IMR-90 (cell line): Measurements from ENCODE around the gene VMAC. TPM values are rescaled to one million over a fixed set of nuclear protein-coding genes. Genes with fewer than 3 reads are reported as not detected.

ENCODE experiments used
- ATAC-seq: fragments of 200-7000 bp; cut with Tn5 transposase; 2 replicates; pipeline ENCODE4 v1.9.1; 2020; ENCODE audit warnings: low read depth, mild to moderate bottlenecking, moderate library complexity
- BruUV-seq: library from RNA; stranded (reverse); fragments of 400-500 nt; replicated peaks from 2 replicates; lab custom pipeline; 2021; lab: Mats Ljungman, UMichigan
- CTCF ChIA-PET: fragments of 300-600 bp; formaldehyde crosslinking; extraction: SDS; loops from one replicate; lab custom pipeline; 2021; ENCODE audit warnings: antibody characterized with exemption; lab: Yijun Ruan, JAX
- POLR2A ChIA-PET: fragments of 300-600 bp; sonication (Branson Sonifier 250); formaldehyde crosslinking; loops from one replicate; lab custom pipeline; 2022; ENCODE audit warnings: antibody characterized with exemption; ENCODE audit not compliant: unreplicated experiment; lab: Charles Lee
- DNase-seq: peaks from one replicate; pipeline ENCODE4 v3.0.0; 2013
- H2AFZ ChIP-seq: replicated peaks from 2 replicates; pipeline ENCODE3; 2013; ENCODE audit warnings: low read length, mild to moderate bottlenecking; ENCODE audit not compliant: poor library complexity
- H2AK5ac ChIP-seq: 2 replicates; pipeline ENCODE4 v1.6.1; 2013; ENCODE audit warnings: low read depth, low read length, inconsistent platforms
- H2AK9ac ChIP-seq: replicated peaks from 2 replicates; pipeline ENCODE3; 2013; ENCODE audit warnings: mild to moderate bottlenecking, low read depth, low read length, moderate library complexity; ENCODE audit not compliant: poor library complexity
- H2BK120ac ChIP-seq: 2 replicates; pipeline ENCODE4 v1.6.1; 2013; ENCODE audit warnings: low read depth, low read length, inconsistent platforms
- H2BK15ac ChIP-seq: 3 replicates; pipeline ENCODE4 v1.6.1; 2013; ENCODE audit warnings: low read depth, low read length, inconsistent platforms
- H2BK20ac ChIP-seq: 2 replicates; pipeline ENCODE4 v1.6.1; 2013; ENCODE audit warnings: low read depth, mild to moderate bottlenecking, inconsistent platforms, low read length, moderate library complexity
- H2BK5ac ChIP-seq: 2 replicates; pipeline ENCODE4 v1.6.1; 2013; ENCODE audit warnings: mild to moderate bottlenecking, low read depth, low read length, inconsistent platforms; ENCODE audit not compliant: poor library complexity, severe bottlenecking
- H3K14ac ChIP-seq: replicated peaks from 2 replicates; pipeline ENCODE4 v1.6.1; 2013; ENCODE audit warnings: low read depth, low read length, inconsistent platforms
- H3K18ac ChIP-seq: 2 replicates; pipeline ENCODE4 v1.6.1; 2013; ENCODE audit warnings: low read depth, low read length, control low read depth
- H3K23ac ChIP-seq: 2 replicates; pipeline ENCODE4 v1.6.1; 2013; ENCODE audit warnings: low read depth, low read length, inconsistent platforms
- H3K27ac ChIP-seq: 2 replicates; pipeline ENCODE4 v1.5.1; 2013; ENCODE audit warnings: mild to moderate bottlenecking, control low read depth, low read length; ENCODE audit not compliant: insufficient read depth
- H3K27me3 ChIP-seq: 2 replicates; pipeline ENCODE4 v1.6.1; 2013; ENCODE audit warnings: low read length; ENCODE audit not compliant: control insufficient read depth, insufficient read depth
- H3K36me3 ChIP-seq: 2 replicates; pipeline ENCODE4 v1.6.1; 2013; ENCODE audit warnings: low read length, mixed read lengths; ENCODE audit not compliant: control insufficient read depth, insufficient read depth
- H3K4ac ChIP-seq: 2 replicates; pipeline ENCODE4 v1.6.1; 2013; ENCODE audit warnings: low read depth, low read length, inconsistent platforms
- H3K4me1 ChIP-seq: 2 replicates; pipeline ENCODE4 v1.6.1; 2013; ENCODE audit warnings: low read length, mixed read lengths; ENCODE audit not compliant: control insufficient read depth, insufficient read depth
- H3K4me2 ChIP-seq: 2 replicates; pipeline ENCODE4 v1.6.1; 2013; ENCODE audit warnings: low read depth, mild to moderate bottlenecking, control low read depth, low read length, moderate library complexity
- H3K4me3 ChIP-seq: 2 replicates; pipeline ENCODE4 v1.5.1; 2013; ENCODE audit warnings: low read depth, mild to moderate bottlenecking, control low read depth, low read length, moderate library complexity; ENCODE audit not compliant: insufficient read depth
- H3K56ac ChIP-seq: 2 replicates; pipeline ENCODE4 v1.6.1; 2013; ENCODE audit warnings: low read length, inconsistent platforms; ENCODE audit not compliant: insufficient read depth; ENCODE audit errors: extremely low read depth
- H3K79me1 ChIP-seq, 2 experiments: 2 replicates each; pipeline ENCODE4 v1.6.1; 2013; ENCODE audit warnings: low read length in 2 of 2, inconsistent platforms in 1 of 2, low read depth in 1 of 2
- H3K9ac ChIP-seq: 2 replicates; pipeline ENCODE4 v1.6.1; 2013; ENCODE audit warnings: low read depth, low read length, control low read depth
- H3K9me1 ChIP-seq: 2 replicates; pipeline ENCODE4 v1.6.1; 2013; ENCODE audit warnings: low read length, inconsistent platforms; ENCODE audit not compliant: insufficient read depth
- H3K9me3 ChIP-seq: 2 replicates; pipeline ENCODE4 v1.6.1; 2013; ENCODE audit warnings: low read length; ENCODE audit not compliant: control insufficient read depth, insufficient read depth
- H4K20me1 ChIP-seq: 2 replicates; pipeline ENCODE4 v1.6.1; 2013; ENCODE audit warnings: low read length, inconsistent platforms; ENCODE audit not compliant: insufficient read depth
- H4K5ac ChIP-seq: 2 replicates; pipeline ENCODE4 v1.6.1; 2013; ENCODE audit warnings: mild to moderate bottlenecking, low read depth, low read length, control low read depth
- H4K8ac ChIP-seq, 2 experiments: 2 replicates each; pipeline ENCODE4 v1.6.1; 2013; ENCODE audit warnings: low read depth in 2 of 2, low read length in 2 of 2, control low read depth in 1 of 2, inconsistent platforms in 1 of 2
- H4K91ac ChIP-seq: 2 replicates; pipeline ENCODE4 v1.6.1; 2013; ENCODE audit warnings: low read depth, low read length, inconsistent platforms; ENCODE audit not compliant: insufficient read depth
- CEBPB ChIP-seq: IDR thresholded peaks from 2 replicates; pipeline ENCODE4 v1.6.1; 2012; ENCODE audit warnings: low read depth, low read length, improper control_type of control experiment
- MAZ ChIP-seq: IDR thresholded peaks from 2 replicates; pipeline ENCODE4 v1.6.1; 2012; ENCODE audit warnings: low read depth, mild to moderate bottlenecking, low read length, improper control_type of control experiment, moderate library complexity, borderline replicate concordance
- MXI1 ChIP-seq: IDR thresholded peaks from 2 replicates; pipeline ENCODE4 v1.6.1; 2012; ENCODE audit warnings: low read depth, mild to moderate bottlenecking, low read length, moderate library complexity, borderline replicate concordance
- NFE2L2 ChIP-seq: fragments of 150-350 bp; IDR thresholded peaks from 2 replicates; pipeline ENCODE4 v1.6.1; 2016; ENCODE audit warnings: low read depth, mild to moderate bottlenecking, low read length
- POLR2A ChIP-seq: IDR thresholded peaks from 2 replicates; pipeline ENCODE4 v1.6.1; 2012; ENCODE audit warnings: mild to moderate bottlenecking, low read depth, low read length
- RCOR1 ChIP-seq: IDR thresholded peaks from 2 replicates; pipeline ENCODE4 v1.6.1; 2012; ENCODE audit warnings: mild to moderate bottlenecking, low read length, improper control_type of control experiment; ENCODE audit not compliant: insufficient replicate concordance
- RFX5 ChIP-seq: IDR thresholded peaks from 2 replicates; pipeline ENCODE4 v1.8.0; 2012; ENCODE audit warnings: low read depth, mild to moderate bottlenecking, low read length, moderate library complexity
- WGBS, 2 experiments: methylation state at CpG; one replicate each; pipeline versions ENCODE4 v1.1.5 to v1.1.7; 2013; ENCODE audit warnings: missing lambda C conversion rate in 2 of 2; ENCODE audit not compliant: insufficient read length in 1 of 2; ENCODE audit errors: extremely low coverage in 2 of 2; 5-methylcytosine and 5-hydroxymethylcytosine counted together
- dilution Hi-C: fragments of 300-500 bp; cut with HindIII; formaldehyde crosslinking; loops from one replicate; pipeline ENCODE4 v1.14.3; 2018; ENCODE audit warnings: low sequenced_read_pairs; ENCODE audit not compliant: unreplicated experiment
- in situ Hi-C: fragments of 300-500 bp; cut with MboI; formaldehyde crosslinking; loops from 3 replicates; pipeline ENCODE4 v1.14.3; 2019; ENCODE audit warnings: low sequenced_read_pairs, inconsistent platforms, mixed read lengths
- intact Hi-C: fragments of 100-400 bp; cut with micrococcal nuclease; formaldehyde crosslinking; loops from 2 replicates; pipeline ENCODE4 v1.10.0; 2022
- polyA plus RNA-seq, 3 experiments: library from polyadenylated mRNA; depleted of rRNA; stranded (reverse); fragments of >200 nt; gene quantifications; 2 replicates each; pipeline ENCODE4 v1.2.3, GENCODE V29; 2012; ENCODE audit warnings: low replicate concordance in 1 of 3
- total RNA-seq: library from RNA; depleted of rRNA; stranded (reverse); fragments of >200 nt; gene quantifications from 2 replicates; pipeline ENCODE4 v1.2.3, GENCODE V29; 2012

The VMAC gene
- total and polyA plus RNA-seq, 2 of the 4 experiments (the other 2 are of a cell fraction), result 1.4 to 3.1 TPM

DNA sequence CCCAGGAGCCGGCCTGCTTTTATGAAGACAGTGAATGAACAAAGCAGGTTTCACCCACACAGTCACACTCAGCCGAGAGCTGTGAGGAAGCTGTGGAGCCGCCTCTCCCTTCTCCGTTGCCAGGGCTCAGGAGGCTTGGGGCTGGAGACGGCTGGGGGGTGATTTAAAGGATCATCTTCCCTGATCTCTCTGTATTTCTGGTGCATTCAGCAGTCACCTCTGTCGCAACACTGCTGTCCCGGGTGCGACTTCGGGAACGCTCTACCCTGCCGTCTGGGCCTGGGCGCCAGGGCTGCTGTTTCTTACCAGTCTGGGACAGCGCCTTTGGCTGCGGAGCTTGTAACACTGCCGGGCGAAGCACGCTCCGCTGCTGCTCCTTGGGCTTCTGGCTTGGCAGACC lies 27.5 kb downstream of the VMAC start:
- H2AK5ac ChIP-seq, result no peak overlapping the region
- DNase-seq, result no peak
- H2AFZ ChIP-seq, result no peak overlapping the region
- H4K20me1 ChIP-seq, result peaks cover 32% of the 10 kb centered on the region
- no peak overlapping the region for H3K4ac ChIP-seq
- H4K8ac ChIP-seq, result no peak overlapping the region
- no peaks in the 10 kb centered on the region for H3K9me3 ChIP-seq
- no peak overlapping the region for H2BK15ac ChIP-seq
- H3K27ac ChIP-seq, result no peak overlapping the region
- H4K5ac ChIP-seq, result no peak overlapping the region
- no peaks in the 10 kb centered on the region for H3K27me3 ChIP-seq
- no peak overlapping the region for H3K23ac ChIP-seq
- in situ Hi-C loops, result no loop called here
- peaks cover 29% of the 10 kb centered on the region for H3K9me1 ChIP-seq
- dilution Hi-C loops, result no loop called here
- POLR2A ChIA-PET, result no interaction called here
- TF ChIP-seq POLR2A, result no peak
- TF ChIP-seq NFE2L2, result no peak
- no peak for TF ChIP-seq RFX5
- no peak for TF ChIP-seq RCOR1
- TF ChIP-seq CEBPB, result peak; percentile 25; the same call in 1 of the 2 replicates
- no peak for TF ChIP-seq MXI1
- TF ChIP-seq MAZ, result no peak
- WGBS, 2 experiments, result 83% methylated on average over 11 of the region's 18 CpGs; no CpG with 5 or more reads in 1 of the 2 experiments
- H3K36me3 ChIP-seq, result peaks cover 61% of the 10 kb centered on the region
- no peak overlapping the region for H2BK120ac ChIP-seq
- no peak overlapping the region for H3K18ac ChIP-seq
- no peak overlapping the region for H3K4me3 ChIP-seq
- BruUV-seq, result no TSS peak
- H3K79me1 ChIP-seq, result peaks cover 21 to 69% of the 10 kb centered on the region in 2 experiments; a peak in 3 of 4 replicates
- H2AK9ac ChIP-seq, result no peak overlapping the region
- H4K91ac ChIP-seq, result no peak overlapping the region
- intact Hi-C loops, result no loop called here
- CTCF ChIA-PET, result no interaction called here
- peaks cover 32% of the 10 kb centered on the region for H3K4me1 ChIP-seq
- H2BK5ac ChIP-seq, result no peak overlapping the region
- no peak overlapping the region for H3K4me2 ChIP-seq
- no peak for ATAC-seq
- no peak overlapping the region for H3K56ac ChIP-seq
- no peak overlapping the region for H2BK20ac ChIP-seq
- no peak overlapping the region for H3K9ac ChIP-seq
- H3K14ac ChIP-seq, result no peak overlapping the region
